Omental fat pad (tissue), 4 donors: ENCODE measurements around the gene SUPT5H. TPM values are rescaled to one million over a fixed set of nuclear protein-coding genes. Genes with fewer than 3 reads are reported as not detected.

ENCODE experiments used
- ATAC-seq: fragments of 150-250 bp; one replicate; pipeline ENCODE4 v1.9.1; 2016; ENCODE audit warnings: mild to moderate bottlenecking, moderate library complexity; ENCODE audit not compliant: low FRiP score
- DNase-seq: peaks from one replicate; pipeline ENCODE4 v3.0.0-alpha.2; 2019; ENCODE audit warnings: low spot score
- total RNA-seq, 4 donors: library from RNA; depleted of rRNA; stranded (reverse); fragments of >200 nt; gene quantifications; one replicate each; pipeline ENCODE4 v1.1.0, GENCODE V29; 2016
- TF ChIP-seq, protein P1 (sequence below), 3 donors: fragments of 450-650 bp; IDR thresholded peaks; one replicate each; pipeline ENCODE4 v1.5.1; 2016 to 2017; ENCODE audit warnings: antibody characterized with exemption in 3 of 3, mild to moderate bottlenecking in 3 of 3, moderate library complexity in 2 of 3

Gene SUPT5H
- total RNA-seq, 4 donors from 2014 or later = 62.2 to 102 (median 73.3) TPM

DNA sequence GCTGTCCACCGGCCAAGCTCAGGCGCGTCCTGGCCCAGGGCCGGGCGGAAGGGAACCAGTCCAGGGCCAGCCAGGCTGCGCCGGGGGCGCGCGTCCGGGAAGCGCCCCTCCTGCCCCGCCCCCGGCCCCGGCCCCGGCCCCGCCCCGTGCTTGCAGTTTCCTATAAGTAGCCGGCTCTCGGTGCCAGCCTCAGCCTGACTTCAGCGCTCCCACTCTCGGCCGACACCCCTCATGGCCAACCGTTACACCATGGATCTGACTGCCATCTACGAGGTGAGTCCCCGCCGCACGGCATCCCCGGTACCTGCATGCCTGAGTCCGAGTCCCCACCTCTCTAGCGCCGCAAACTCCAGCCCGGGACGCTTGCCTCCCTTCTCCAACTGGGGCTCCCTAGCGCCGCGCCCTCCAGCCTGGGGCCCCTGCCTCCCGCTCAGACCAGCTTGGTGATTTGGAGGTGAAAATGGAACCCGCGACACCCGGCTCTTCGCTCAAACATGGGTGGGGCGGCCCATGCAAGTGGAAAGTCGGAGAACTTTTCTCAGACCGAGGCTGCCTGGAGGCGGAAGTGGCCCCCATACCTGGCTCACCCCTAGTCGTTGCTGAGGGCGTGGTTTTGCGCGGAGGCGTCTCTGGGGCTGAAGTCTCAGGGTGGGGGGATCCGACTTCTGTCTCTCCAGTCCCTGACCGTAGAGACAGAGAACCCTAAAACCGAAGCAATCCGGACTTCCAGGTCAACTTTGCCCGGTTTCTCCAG, 38.5 kb upstream of the SUPT5H start, which contains the start of gene ZFP36:
Gene ZFP36 (plus strand): TSS at position 192 of the 754 bp plus-strand sequence. CDS start 58 bp downstream, at position 250.
- ATAC-seq = peak; percentile 5
- peak; percentile 89 for DNase-seq
- TF ChIP-seq, protein P1, sequence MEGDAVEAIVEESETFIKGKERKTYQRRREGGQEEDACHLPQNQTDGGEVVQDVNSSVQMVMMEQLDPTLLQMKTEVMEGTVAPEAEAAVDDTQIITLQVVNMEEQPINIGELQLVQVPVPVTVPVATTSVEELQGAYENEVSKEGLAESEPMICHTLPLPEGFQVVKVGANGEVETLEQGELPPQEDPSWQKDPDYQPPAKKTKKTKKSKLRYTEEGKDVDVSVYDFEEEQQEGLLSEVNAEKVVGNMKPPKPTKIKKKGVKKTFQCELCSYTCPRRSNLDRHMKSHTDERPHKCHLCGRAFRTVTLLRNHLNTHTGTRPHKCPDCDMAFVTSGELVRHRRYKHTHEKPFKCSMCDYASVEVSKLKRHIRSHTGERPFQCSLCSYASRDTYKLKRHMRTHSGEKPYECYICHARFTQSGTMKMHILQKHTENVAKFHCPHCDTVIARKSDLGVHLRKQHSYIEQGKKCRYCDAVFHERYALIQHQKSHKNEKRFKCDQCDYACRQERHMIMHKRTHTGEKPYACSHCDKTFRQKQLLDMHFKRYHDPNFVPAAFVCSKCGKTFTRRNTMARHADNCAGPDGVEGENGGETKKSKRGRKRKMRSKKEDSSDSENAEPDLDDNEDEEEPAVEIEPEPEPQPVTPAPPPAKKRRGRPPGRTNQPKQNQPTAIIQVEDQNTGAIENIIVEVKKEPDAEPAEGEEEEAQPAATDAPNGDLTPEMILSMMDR (IDR thresholded peaks at IDR 0.05) = no peak

DNA sequence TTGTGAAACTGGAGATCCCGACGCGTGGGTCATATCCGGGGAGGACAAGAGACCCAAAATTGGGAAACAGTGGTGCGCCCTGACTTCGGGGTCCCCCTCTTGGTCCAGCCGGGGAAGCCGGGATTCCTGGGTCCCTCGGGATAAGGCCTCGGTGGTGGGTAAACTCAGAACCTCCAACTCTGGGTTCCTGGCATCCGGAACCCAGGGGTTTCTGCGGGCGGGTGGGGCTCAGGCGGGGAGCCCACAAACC, 38.0 kb upstream of the SUPT5H start:
- TF ChIP-seq, protein P1 (IDR thresholded peaks at IDR 0.05) = no peak
- ATAC-seq = no peak

DNA sequence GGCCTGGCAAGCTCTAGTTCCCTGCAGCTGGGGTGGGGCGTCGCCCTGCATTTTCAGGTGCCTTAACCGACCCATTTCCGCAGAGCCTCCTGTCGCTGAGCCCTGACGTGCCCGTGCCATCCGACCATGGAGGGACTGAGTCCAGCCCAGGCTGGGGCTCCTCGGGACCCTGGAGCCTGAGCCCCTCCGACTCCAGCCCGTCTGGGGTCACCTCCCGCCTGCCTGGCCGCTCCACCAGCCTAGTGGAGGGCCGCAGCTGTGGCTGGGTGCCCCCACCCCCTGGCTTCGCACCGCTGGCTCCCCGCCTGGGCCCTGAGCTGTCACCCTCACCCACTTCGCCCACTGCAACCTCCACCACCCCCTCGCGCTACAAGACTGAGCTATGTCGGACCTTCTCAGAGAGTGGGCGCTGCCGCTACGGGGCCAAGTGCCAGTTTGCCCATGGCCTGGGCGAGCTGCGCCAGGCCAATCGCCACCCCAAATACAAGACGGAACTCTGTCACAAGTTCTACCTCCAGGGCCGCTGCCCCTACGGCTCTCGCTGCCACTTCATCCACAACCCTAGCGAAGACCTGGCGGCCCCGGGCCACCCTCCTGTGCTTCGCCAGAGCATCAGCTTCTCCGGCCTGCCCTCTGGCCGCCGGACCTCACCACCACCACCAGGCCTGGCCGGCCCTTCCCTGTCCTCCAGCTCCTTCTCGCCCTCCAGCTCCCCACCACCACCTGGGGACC, 37.6 kb upstream of the SUPT5H start:
- ATAC-seq (no peak), DNase-seq (no peak)
- TF ChIP-seq, protein P1 (IDR thresholded peaks at IDR 0.05) = no peak

More for the DNA sequence above, 38.0 kb upstream of the SUPT5H start:
- no peak for DNase-seq

DNA sequence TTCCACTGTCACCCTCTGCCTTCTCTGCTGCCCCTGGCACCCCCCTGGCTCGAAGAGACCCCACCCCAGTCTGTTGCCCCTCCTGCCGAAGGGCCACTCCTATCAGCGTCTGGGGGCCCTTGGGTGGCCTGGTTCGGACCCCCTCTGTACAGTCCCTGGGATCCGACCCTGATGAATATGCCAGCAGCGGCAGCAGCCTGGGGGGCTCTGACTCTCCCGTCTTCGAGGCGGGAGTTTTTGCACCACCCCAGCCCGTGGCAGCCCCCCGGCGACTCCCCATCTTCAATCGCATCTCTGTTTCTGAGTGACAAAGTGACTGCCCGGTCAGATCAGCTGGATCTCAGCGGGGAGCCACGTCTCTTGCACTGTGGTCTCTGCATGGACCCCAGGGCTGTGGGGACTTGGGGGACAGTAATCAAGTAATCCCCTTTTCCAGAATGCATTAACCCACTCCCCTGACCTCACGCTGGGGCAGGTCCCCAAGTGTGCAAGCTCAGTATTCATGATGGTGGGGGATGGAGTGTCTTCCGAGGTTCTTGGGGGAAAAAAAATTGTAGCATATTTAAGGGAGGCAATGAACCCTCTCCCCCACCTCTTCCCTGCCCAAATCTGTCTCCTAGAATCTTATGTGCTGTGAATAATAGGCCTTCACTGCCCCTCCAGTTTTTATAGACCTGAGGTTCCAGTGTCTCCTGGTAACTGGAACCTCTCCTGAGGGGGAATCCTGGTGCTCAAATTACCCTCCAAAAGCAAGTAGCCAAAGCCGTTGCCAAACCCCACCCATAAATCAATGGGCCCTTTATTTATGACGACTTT, 36.8 kb upstream of the SUPT5H start:
- TF ChIP-seq, protein P1 (IDR thresholded peaks at IDR 0.05) = no peak

DNA sequence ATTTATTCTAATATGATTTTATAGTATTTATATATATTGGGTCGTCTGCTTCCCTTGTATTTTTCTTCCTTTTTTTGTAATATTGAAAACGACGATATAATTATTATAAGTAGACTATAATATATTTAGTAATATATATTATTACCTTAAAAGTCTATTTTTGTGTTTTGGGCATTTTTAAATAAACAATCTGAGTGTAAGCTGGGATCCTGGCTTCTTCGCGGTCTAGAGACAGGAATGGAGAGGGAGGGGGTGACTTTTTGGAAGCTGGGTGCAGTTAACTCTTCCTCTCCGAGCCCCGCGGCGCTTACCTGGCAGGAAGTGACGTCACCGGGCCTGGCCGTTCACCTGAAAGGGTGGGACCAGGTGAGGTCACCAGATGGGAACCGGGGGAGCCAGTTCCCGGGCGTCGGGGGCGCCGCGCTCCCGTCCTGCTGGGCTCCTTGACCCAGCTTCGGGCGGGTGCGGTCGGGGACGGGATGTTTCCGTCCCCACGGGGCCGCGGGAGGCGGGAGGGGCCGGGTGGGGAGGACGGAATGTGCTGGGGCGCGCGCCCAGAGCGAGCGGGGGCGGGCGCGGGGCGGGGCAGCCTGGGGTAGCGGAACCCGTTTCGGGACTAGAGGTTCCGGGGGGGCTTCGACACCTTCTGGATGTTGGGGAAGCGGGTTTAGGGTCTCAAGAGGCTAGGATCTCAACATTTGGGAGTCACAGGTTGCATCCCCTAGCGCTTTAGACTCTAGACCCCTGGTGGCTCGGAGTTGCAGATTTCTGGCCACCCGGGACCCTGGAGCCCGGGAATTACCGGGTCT, 36.0 kb upstream of the SUPT5H start:
- TF ChIP-seq, protein P1 (IDR thresholded peaks at IDR 0.05) = no peak
- DNase-seq (no peak), ATAC-seq (peak; percentile 5)

More for the DNA sequence above, 36.8 kb upstream of the SUPT5H start:
- DNase-seq (no peak), ATAC-seq (no peak)
